CD14-positive monocyte (primary cell): ENCODE results near the gene AOPEP. TPM values are rescaled to one million over a fixed set of nuclear protein-coding genes. Genes with fewer than 3 reads are reported as not detected.

Experiments used
- DNase-seq, 3 donors: peaks; one replicate each; pipeline ENCODE4 v3.0.0-alpha.2; 2011 to 2022
- H2AFZ ChIP-seq: 2 replicates; pipeline ENCODE4 v1.6.0; 2012; ENCODE audit warnings: mild to moderate bottlenecking, low read depth, low read length, inconsistent platforms; ENCODE audit not compliant: insufficient read depth, poor library complexity, severe bottlenecking
- H3K27ac ChIP-seq, 2 donors: 1 replicate in 1 of 2; 2 replicates in 1 of 2; pipeline ENCODE4 v1.5.1; 2012 to 2013; ENCODE audit warnings: low read length in 2 of 2, control low read depth in 1 of 2, inconsistent platforms in 1 of 2, low read depth in 1 of 2, mild to moderate bottlenecking in 1 of 2
- H3K27me3 ChIP-seq, 2 donors: one replicate each; pipeline versions ENCODE4 v1.6.0 to v1.6.1; 2011 to 2013; ENCODE audit warnings: low read length in 2 of 2; ENCODE audit not compliant: control insufficient read depth in 2 of 2, insufficient read depth in 2 of 2
- H3K36me3 ChIP-seq, 2 donors: replicated peaks in 1 of 2; 1 replicate in 1 of 2; 2 replicates in 1 of 2; pipeline versions ENCODE4 v1.5.1 to v1.6.1; 2012 to 2013; ENCODE audit warnings: low read length in 2 of 2, control low read depth in 1 of 2, inconsistent platforms in 1 of 2, mild to moderate bottlenecking in 1 of 2; ENCODE audit not compliant: insufficient read depth in 2 of 2, control insufficient read depth in 1 of 2
- H3K4me1 ChIP-seq, 2 donors: 1 replicate in 1 of 2; 2 replicates in 1 of 2; pipeline versions ENCODE4 v1.5.1 to v1.6.1; 2012 to 2013; ENCODE audit warnings: low read length in 2 of 2, control low read depth in 1 of 2, inconsistent platforms in 1 of 2, mild to moderate bottlenecking in 1 of 2, moderate library complexity in 1 of 2; ENCODE audit not compliant: insufficient read depth in 2 of 2, control insufficient read depth in 1 of 2
- H3K4me2 ChIP-seq: replicated peaks from 2 replicates; pipeline ENCODE3; 2012; ENCODE audit warnings: low read length, moderate library complexity, mild to moderate bottlenecking; ENCODE audit not compliant: poor library complexity, severe bottlenecking; ENCODE audit errors: extremely low read depth
- H3K4me3 ChIP-seq, 3 experiments: fragments of 200-600 bp in 1 of 3; sonication (generic) in 1 of 3; replicated peaks in 1 of 3; 1 replicate in 2 of 3; 2 replicates in 1 of 3; pipeline ENCODE4 v1.5.1; 2011 to 2013; ENCODE audit warnings: low read length in 3 of 3, mild to moderate bottlenecking in 3 of 3, control low read depth in 2 of 3, low read depth in 2 of 3, inconsistent platforms in 1 of 3, moderate library complexity in 1 of 3
- H3K79me2 ChIP-seq: 2 replicates; pipeline ENCODE4 v1.6.0; 2012; ENCODE audit warnings: mild to moderate bottlenecking, control low read depth, inconsistent platforms, low read length, moderate library complexity; ENCODE audit not compliant: insufficient read depth
- H3K9ac ChIP-seq: 2 replicates; pipeline ENCODE4 v1.6.0; 2017; ENCODE audit warnings: low read length, mild to moderate bottlenecking; ENCODE audit not compliant: insufficient read depth, poor library complexity, severe bottlenecking
- H3K9me3 ChIP-seq, 2 donors: replicated peaks in 1 of 2; 1 replicate in 1 of 2; 2 replicates in 1 of 2; pipeline versions ENCODE4 v1.5.1 to v1.6.1; 2012 to 2013; ENCODE audit warnings: low read length in 2 of 2, control low read depth in 1 of 2; ENCODE audit not compliant: control insufficient read depth in 1 of 2, insufficient read depth in 1 of 2
- H4K20me1 ChIP-seq: 2 replicates; pipeline ENCODE4 v1.6.0; 2012; ENCODE audit warnings: mild to moderate bottlenecking, low read length, control low read depth, moderate library complexity; ENCODE audit not compliant: insufficient read depth
- H3K27ac Mint-ChIP-seq, 7 donors: one replicate each; pipeline ENCODE4 v1.8.0; 2020; ENCODE audit warnings: mild to moderate bottlenecking in 7 of 7, mixed read lengths in 7 of 7, moderate library complexity in 6 of 7, inconsistent platforms in 2 of 7
- H3K27me3 Mint-ChIP-seq, 3 donors: one replicate each; pipeline ENCODE4 v1.8.0; 2021 to 2022; ENCODE audit warnings: low read depth in 3 of 3, mild to moderate bottlenecking in 3 of 3, mixed read lengths in 3 of 3, moderate library complexity in 3 of 3, inconsistent platforms in 1 of 3
- H3K36me3 Mint-ChIP-seq, 2 donors: one replicate each; pipeline ENCODE4 v1.8.0; 2020; ENCODE audit warnings: mixed read lengths in 2 of 2, inconsistent platforms in 1 of 2, mild to moderate bottlenecking in 1 of 2
- H3K4me1 Mint-ChIP-seq: one replicate; pipeline ENCODE4 v1.8.0; 2020; ENCODE audit warnings: mild to moderate bottlenecking, mixed read lengths
- H3K4me3 Mint-ChIP-seq, 2 donors: one replicate each; pipeline ENCODE4 v1.8.0; 2020; ENCODE audit warnings: mild to moderate bottlenecking in 2 of 2, mixed read lengths in 2 of 2, moderate library complexity in 1 of 2
- H3K9me3 Mint-ChIP-seq, 7 donors: one replicate each; pipeline ENCODE4 v1.8.0; 2020 to 2022; ENCODE audit warnings: mixed read lengths in 7 of 7, mild to moderate bottlenecking in 6 of 7, moderate library complexity in 6 of 7, inconsistent platforms in 2 of 7
- WGBS: methylation state at CpG from one replicate; pipeline ENCODE4 v1.1.5; 2013; ENCODE audit warnings: missing lambda C conversion rate; ENCODE audit not compliant: insufficient coverage; 5-methylcytosine and 5-hydroxymethylcytosine counted together
- intact Hi-C, 2 donors: fragments of 100-400 bp; cut with micrococcal nuclease; formaldehyde crosslinking; loops; one replicate each; pipeline versions ENCODE4 v1.15.0 to v1.15.1; 2023
- polyA plus RNA-seq, 3 donors: library from polyadenylated mRNA; depleted of rRNA in 1 of 3; unstranded in 2 of 3; stranded (reverse) in 1 of 3; fragments of 300-500 nt in 2 of 3; fragments of >200 nt in 1 of 3; fragmentation: Illumina TruSeq in 2 of 3; gene quantifications; 1 replicate in 2 of 3; 2 replicates in 1 of 3; pipeline ENCODE4 v1.2.3, GENCODE V29; 2012 to 2021
- TF ChIP-seq, protein P1 (sequence below): fragments of 200-600 bp; IDR thresholded peaks from one replicate; pipeline ENCODE4 v1.8.0; 2022; ENCODE audit warnings: antibody characterized with exemption, mild to moderate bottlenecking

AOPEP gene
- polyA plus RNA-seq, 3 donors: 3.0 to 4.1 (median 3.1) TPM

DNA sequence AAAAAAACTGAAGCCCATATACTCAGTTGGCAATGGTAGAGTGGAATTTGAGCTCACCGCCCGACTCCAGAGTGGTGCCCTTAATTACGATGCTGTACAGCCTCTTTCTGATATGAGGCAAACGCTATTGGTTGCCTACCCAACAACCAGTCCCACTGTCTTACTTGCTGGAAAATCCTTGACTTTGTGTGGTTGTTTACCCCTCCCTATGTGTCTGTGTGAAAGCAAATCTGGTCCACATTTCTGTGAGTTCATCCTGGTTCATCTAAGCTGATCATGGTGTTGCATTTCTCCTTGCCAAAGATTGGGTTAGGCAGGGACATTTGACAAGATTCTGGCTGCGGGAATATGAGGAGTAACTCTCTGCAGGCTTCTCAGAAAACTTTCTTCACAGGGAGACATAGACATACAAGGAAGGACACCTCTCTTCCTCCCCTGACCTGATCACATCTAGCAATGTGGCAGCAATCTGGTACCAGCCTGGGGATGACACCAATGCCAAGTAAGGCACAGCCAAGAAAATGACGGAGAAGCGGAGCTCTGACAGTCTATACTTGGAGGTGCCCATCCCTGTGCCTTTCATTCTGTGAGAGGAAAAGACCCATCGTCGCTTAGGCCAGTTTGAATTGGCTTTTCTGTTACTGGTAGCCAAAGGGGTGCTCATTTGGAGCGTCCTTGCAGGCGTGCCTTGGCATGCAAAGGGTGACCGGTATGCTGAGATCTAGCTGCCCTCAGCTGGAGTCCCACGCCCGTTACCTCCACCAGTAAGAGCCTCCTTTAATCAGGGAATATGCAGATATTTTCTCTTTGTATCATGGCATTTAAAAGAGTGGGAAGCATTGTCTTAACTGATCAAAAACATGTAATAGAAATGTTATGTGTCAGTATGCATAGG lies 124.3 kb downstream of the AOPEP start:
- Mint-ChIP-seq H3K27ac (no peak overlapping the region), H3K9me3 (no peaks in the 10 kb centered on the region), H3K27me3 (no peaks in the 10 kb centered on the region), H3K4me3 (no peak overlapping the region), H3K36me3 (peaks cover 0 to 2% of the 10 kb centered on the region in 2 donors), H3K4me1 (no peaks in the 10 kb centered on the region)
- Histone ChIP-seq H3K27ac (no peak overlapping the region), H3K4me3 (no peak overlapping the region), H3K9me3 (no peaks in the 10 kb centered on the region), H4K20me1 (no peaks in the 10 kb centered on the region), H3K36me3 (no peaks in the 10 kb centered on the region), H3K4me1 (no peaks in the 10 kb centered on the region), H3K79me2 (no peaks in the 10 kb centered on the region), H3K4me2 (no peak overlapping the region), H3K27me3 (no peaks in the 10 kb centered on the region), H2AFZ (no peak overlapping the region), H3K9ac (no peak overlapping the region)
- TF ChIP-seq, protein P1, sequence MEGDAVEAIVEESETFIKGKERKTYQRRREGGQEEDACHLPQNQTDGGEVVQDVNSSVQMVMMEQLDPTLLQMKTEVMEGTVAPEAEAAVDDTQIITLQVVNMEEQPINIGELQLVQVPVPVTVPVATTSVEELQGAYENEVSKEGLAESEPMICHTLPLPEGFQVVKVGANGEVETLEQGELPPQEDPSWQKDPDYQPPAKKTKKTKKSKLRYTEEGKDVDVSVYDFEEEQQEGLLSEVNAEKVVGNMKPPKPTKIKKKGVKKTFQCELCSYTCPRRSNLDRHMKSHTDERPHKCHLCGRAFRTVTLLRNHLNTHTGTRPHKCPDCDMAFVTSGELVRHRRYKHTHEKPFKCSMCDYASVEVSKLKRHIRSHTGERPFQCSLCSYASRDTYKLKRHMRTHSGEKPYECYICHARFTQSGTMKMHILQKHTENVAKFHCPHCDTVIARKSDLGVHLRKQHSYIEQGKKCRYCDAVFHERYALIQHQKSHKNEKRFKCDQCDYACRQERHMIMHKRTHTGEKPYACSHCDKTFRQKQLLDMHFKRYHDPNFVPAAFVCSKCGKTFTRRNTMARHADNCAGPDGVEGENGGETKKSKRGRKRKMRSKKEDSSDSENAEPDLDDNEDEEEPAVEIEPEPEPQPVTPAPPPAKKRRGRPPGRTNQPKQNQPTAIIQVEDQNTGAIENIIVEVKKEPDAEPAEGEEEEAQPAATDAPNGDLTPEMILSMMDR: no peak
- DNase-seq: no peak
- intact Hi-C loops: no loop called here
- 85% methylated on average over 8 of the region's 14 CpGs for WGBS

DNA sequence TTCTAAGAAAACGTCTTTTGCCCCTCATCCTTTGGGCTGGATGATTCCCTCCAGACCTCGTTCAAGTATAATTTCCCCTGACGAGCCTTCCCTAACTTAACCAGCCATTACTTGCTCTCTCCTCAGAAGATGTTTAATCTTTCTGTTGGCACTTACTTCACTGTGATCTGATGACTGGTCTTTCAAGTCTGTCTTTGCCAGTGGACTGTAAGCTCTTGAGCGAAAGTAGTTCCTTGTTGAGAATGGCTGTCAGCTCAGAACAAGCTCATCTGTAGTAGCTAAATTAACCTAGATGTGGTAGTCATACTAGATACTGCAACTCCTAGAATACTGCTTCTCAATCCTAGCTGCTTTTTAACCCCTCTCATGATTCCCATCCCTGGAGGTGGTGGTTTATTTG lies 125.0 kb downstream of the AOPEP start:
- H3K4me1 ChIP-seq: no peaks in the 10 kb centered on the region
- no peaks in the 10 kb centered on the region for H3K79me2 ChIP-seq
- intact Hi-C loops: no loop called here
- no peak overlapping the region for H3K4me3 Mint-ChIP-seq
- H3K27me3 Mint-ChIP-seq: no peaks in the 10 kb centered on the region
- H3K9me3 ChIP-seq: no peaks in the 10 kb centered on the region
- no peak overlapping the region for H3K9ac ChIP-seq
- TF ChIP-seq, protein P1: no peak
- H3K27ac ChIP-seq: no peak overlapping the region
- no peak overlapping the region for H2AFZ ChIP-seq
- H3K4me2 ChIP-seq: no peak overlapping the region
- H4K20me1 ChIP-seq: no peaks in the 10 kb centered on the region
- peaks cover 0 to 2% of the 10 kb centered on the region in 2 donors for H3K36me3 Mint-ChIP-seq
- no peaks in the 10 kb centered on the region for H3K27me3 ChIP-seq
- H3K4me1 Mint-ChIP-seq: no peaks in the 10 kb centered on the region
- no peaks in the 10 kb centered on the region for H3K9me3 Mint-ChIP-seq
- no peak overlapping the region for H3K27ac Mint-ChIP-seq
- no CpG with 5 or more reads among the region's 4 CpGs for WGBS
- H3K36me3 ChIP-seq: no peaks in the 10 kb centered on the region
- DNase-seq: no peak
- H3K4me3 ChIP-seq: no peak overlapping the region
